Psoas muscle (tissue), 8 donors: Measurements from ENCODE around the gene SAMD11. TPM values are rescaled to one million over a fixed set of nuclear protein-coding genes. Genes with fewer than 3 reads are reported as not detected.

Source experiments
- ATAC-seq, 4 donors: fragments of 200-7000 bp; cut with Tn5 transposase; one replicate each; pipeline ENCODE4 v1.9.1; 2020; ENCODE audit warnings: moderate library complexity in 3 of 4, mild to moderate bottlenecking in 2 of 4
- DNase-seq, 2 donors: peaks; one replicate each; pipeline ENCODE4 v3.0.0-alpha.2; 2020
- H3K27ac ChIP-seq: fragments of 200-600 bp; one replicate; pipeline ENCODE4 v1.8.0; 2022
- H3K27me3 ChIP-seq, 3 donors: fragments of 200-600 bp in 1 of 3; one replicate each; pipeline versions ENCODE4 v1.6.1 to v1.8.0; 2013 to 2022; ENCODE audit warnings: low read length in 2 of 3, mild to moderate bottlenecking in 2 of 3, moderate library complexity in 1 of 3; ENCODE audit not compliant: insufficient read depth in 3 of 3
- H3K36me3 ChIP-seq, 2 donors: fragments of 200-600 bp in 1 of 2; one replicate each; pipeline versions ENCODE4 v1.6.1 to v1.8.0; 2013 to 2022; ENCODE audit warnings: low read depth in 1 of 2, mild to moderate bottlenecking in 1 of 2, moderate library complexity in 1 of 2; ENCODE audit not compliant: insufficient read depth in 1 of 2
- H3K4me1 ChIP-seq: fragments of 200-600 bp; one replicate; pipeline ENCODE4 v1.8.0; 2022
- H3K4me3 ChIP-seq: fragments of 200-600 bp; one replicate; pipeline ENCODE4 v1.8.0; 2022; ENCODE audit warnings: mild to moderate bottlenecking
- H3K9me3 ChIP-seq: fragments of 200-600 bp; one replicate; pipeline ENCODE4 v1.8.0; 2022
- WGBS, 3 donors: extraction: QIAGEN DNeasy Blood & Tissue Kit; methylation state at CpG; one replicate each; pipeline versions ENCODE4 v1.1.6 to v1.1.7; 2013; 5-methylcytosine and 5-hydroxymethylcytosine counted together
- intact Hi-C, 2 donors: fragments of 100-400 bp; cut with DNase I; formaldehyde crosslinking; loops; one replicate each; pipeline versions ENCODE4 v1.11.0 to v1.14.2; 2022
- polyA plus RNA-seq, 3 donors: library from polyadenylated mRNA; stranded (reverse); fragments of 200-250 nt; gene quantifications; one replicate each; pipeline ENCODE4 v1.2.3, GENCODE V29; 2013
- total RNA-seq, 4 donors: library from RNA; stranded (reverse); fragmentation: NEBNext Ultra II Directional in 2 of 4; extraction: Animal tissue kit (Norgen Biotek cat#: 25700) in 2 of 4; gene quantifications; one replicate each; pipeline versions ENCODE4 v1.2.1 to v1.2.4, GENCODE V29; 2021 to 2023
- TF ChIP-seq, protein P1 (sequence below): fragments of 200-600 bp; IDR thresholded peaks from one replicate; pipeline ENCODE4 v1.8.0; 2022; ENCODE audit warnings: antibody characterized with exemption
- donor health status: healthy with polysubstance abuse.
- donor health status: DM: no; HTN: no; CAD: no; lungs with moderate emphysema.
- donor health status: Bipolar disorder and iron deficiency.
- donor health status: healthy.
- donor health status: DM: yes; HTN: yes; CAD: no.
- donor health status: DM: no; HTN: no; CAD: no.
- donor health status: DM: no; HTN: no; CAD: no.
- donor health status: DM: yes; HTN: yes; CAD: no.

The SAMD11 gene
- total and polyA plus RNA-seq, 7 donors: 0.28 to 6.9 (median 1.0) TPM; not detected in 1

DNA sequence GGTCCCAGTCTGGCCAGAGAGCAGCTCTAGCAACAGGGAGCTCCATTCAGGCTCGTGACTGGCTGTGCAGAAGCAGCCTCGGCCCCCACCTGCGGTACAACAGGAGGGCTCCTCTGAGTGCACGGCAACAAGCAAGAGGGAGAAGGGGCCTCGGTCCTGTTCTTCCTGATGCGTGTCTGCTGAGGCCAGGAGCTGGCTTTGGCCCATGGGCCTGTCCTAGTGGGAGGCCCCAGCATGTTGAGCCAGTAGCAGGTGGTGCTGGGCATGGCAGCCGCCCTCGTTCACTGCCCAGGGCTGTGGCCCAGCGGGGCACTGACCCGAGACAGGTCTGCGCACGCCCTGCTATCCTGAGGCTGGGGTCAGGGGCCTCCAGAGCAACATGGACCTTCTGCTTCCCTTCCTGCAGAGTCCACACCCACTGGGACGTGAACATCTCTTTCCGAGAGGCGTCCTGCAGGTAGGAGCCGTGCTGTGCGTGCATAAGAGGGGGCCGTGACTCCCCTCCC lies 7.0 kb downstream of the SAMD11 start:
- TF ChIP-seq, protein P1, sequence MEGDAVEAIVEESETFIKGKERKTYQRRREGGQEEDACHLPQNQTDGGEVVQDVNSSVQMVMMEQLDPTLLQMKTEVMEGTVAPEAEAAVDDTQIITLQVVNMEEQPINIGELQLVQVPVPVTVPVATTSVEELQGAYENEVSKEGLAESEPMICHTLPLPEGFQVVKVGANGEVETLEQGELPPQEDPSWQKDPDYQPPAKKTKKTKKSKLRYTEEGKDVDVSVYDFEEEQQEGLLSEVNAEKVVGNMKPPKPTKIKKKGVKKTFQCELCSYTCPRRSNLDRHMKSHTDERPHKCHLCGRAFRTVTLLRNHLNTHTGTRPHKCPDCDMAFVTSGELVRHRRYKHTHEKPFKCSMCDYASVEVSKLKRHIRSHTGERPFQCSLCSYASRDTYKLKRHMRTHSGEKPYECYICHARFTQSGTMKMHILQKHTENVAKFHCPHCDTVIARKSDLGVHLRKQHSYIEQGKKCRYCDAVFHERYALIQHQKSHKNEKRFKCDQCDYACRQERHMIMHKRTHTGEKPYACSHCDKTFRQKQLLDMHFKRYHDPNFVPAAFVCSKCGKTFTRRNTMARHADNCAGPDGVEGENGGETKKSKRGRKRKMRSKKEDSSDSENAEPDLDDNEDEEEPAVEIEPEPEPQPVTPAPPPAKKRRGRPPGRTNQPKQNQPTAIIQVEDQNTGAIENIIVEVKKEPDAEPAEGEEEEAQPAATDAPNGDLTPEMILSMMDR: no peak
- Histone ChIP-seq H3K4me1 (peaks cover 5% of the 10 kb centered on the region), H3K27ac (no peak overlapping the region), H3K9me3 (no peaks in the 10 kb centered on the region), H3K4me3 (no peak overlapping the region), H3K36me3 (no peaks in the 10 kb centered on the region), H3K27me3 (peaks cover 0 to 84% (median 25%) of the 10 kb centered on the region in 3 donors)
- ATAC-seq (no peak), DNase-seq (no peak)
- intact Hi-C loops: no loop called here
- WGBS, 3 donors: 46 to 67% (median 48%) methylated on average over 16 to 18 of the region's 18 CpGs

DNA sequence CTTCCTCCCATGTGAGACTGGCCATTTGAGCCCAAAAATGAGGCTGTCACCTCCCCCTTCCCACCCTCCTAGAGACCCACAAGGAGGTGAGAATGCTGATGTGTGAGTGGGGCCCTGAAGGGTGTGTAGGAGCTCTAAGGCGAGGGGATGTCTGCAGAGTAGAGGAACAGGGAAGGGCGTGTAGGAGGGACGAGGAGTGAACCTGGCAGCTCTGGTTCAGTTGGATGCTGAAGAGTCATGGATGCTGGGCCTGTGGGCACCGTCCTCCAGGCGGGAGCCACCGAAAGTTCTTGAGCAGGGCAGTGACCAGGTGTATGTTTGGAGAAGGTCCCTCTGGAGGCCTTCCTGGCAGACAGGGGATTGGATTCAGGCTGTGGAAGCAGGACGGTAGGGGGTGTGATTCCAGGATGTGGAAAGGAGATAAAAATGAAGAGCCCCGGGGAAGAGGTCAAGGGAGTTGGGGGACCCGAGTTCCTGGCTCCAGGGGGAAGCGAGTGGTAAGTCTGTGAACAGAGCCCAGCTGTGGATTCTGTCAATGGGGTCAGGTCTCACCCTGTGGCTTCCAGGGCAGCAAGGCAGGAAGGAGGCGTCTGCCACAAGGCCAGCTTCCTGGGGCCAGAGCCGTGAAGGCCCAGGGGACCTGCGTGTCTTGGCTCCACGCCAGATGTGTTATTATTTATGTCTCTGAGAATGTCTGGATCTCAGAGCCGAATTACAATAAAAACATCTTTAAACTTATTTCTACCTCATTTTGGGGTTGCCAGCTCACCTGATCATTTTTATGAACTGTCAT lies 7.9 kb downstream of the SAMD11 start:
- peaks cover 0 to 84% (median 19%) of the 10 kb centered on the region in 3 donors for H3K27me3 ChIP-seq
- intact Hi-C loops: no loop called here
- no peaks in the 10 kb centered on the region for H3K9me3 ChIP-seq
- 41 to 45% (median 45%) methylated on average over 15 of the region's 15 CpGs for WGBS, 3 donors
- TF ChIP-seq, protein P1: no peak
- H3K4me1 ChIP-seq: peaks cover 8% of the 10 kb centered on the region
- ATAC-seq: no peak
- no peaks in the 10 kb centered on the region for H3K36me3 ChIP-seq
- no peak for DNase-seq
- no peak overlapping the region for H3K4me3 ChIP-seq
- no peak overlapping the region for H3K27ac ChIP-seq

DNA sequence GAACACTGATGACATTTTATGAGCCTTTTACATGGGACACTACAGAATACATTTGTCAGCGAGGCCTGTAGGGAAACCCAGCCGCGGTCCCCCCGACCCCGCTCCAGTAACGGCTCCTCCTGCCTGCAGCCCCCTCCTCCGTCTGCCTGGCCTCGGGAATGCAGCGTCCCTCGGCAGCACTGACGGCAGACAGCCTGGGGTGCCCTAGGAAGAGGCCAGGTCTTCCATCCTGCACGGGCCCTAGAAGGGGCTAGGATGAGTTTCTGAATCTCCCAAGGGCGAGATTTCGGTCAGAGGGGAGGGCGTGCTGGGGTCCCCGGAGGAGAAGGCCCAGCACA lies 8.4 kb downstream of the SAMD11 start:
- ATAC-seq (no peak), DNase-seq (no peak)
- 58 to 66% (median 59%) methylated on average over 16 of the region's 16 CpGs for WGBS, 3 donors
- H3K27ac ChIP-seq: no peak overlapping the region
- H3K27me3 ChIP-seq: peaks cover 0 to 84% (median 15%) of the 10 kb centered on the region in 3 donors
- TF ChIP-seq, protein P1: no peak
- intact Hi-C loops: no loop called here
- peaks cover 8% of the 10 kb centered on the region for H3K4me1 ChIP-seq
- no peak overlapping the region for H3K4me3 ChIP-seq
- H3K9me3 ChIP-seq: no peaks in the 10 kb centered on the region
- H3K36me3 ChIP-seq: no peaks in the 10 kb centered on the region

DNA sequence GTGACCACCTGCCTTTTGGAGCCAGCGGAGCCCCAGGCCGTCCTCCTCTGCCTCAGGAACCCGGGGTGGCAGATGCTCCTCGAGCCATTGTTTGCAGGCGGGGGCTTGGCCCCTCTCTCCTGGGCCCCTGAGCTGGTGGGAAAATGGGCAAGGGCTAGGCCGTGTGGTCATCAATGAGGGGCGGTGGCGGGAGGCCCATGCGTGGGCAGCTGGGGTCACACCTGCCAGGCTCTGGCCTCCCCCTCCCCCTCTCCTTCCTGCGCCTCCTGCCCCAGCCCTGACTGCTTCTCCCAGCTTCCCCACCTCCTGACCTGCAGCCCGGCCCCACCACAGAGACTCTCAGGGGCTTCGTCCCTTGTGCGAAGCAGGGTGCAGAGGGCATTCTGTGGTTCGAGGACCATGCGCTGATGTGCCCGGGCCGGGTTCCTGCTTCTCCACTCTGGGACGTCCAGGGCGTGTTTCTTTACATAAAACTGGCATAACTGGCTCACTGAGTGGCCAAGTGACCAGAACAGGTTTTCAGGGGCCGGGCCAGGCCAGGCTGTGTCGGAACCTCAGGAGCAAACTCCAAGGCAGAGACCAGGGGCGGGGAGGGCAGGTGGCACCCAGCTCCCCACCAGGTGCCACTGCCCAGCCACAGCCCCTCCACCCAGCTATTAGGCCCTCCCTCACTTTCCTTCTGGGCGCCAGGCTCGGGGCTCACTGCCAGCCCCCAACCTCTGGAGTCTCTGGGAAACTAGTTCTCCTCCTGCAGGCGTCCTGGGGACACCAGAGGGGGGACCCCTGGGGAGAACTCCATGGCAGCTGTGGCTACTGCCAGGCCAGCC lies 9.3 kb downstream of the SAMD11 start:
- intact Hi-C loops: no loop called here
- peaks cover 0 to 82% (median 10%) of the 10 kb centered on the region in 3 donors for H3K27me3 ChIP-seq
- ATAC-seq (no peak), DNase-seq (no peak)
- H3K4me3 ChIP-seq: no peak overlapping the region
- WGBS, 3 donors: 58 to 65% (median 61%) methylated on average over 20 to 25 of the region's 25 CpGs
- H3K27ac ChIP-seq: no peak overlapping the region
- no peaks in the 10 kb centered on the region for H3K9me3 ChIP-seq
- peaks cover 8% of the 10 kb centered on the region for H3K4me1 ChIP-seq
- TF ChIP-seq, protein P1: no peak
- no peaks in the 10 kb centered on the region for H3K36me3 ChIP-seq
